ENCODE data around the gene SLC27A4. TPM values are rescaled to one million over a fixed set of nuclear protein-coding genes. Genes with fewer than 3 reads are reported as not detected.

Gene SLC27A4
- total and polyA plus RNA-seq, 10 donors: 8.4 to 15.5 (median 11.6) TPM

GRCh38 chr9:128340691-128341434, 536 bp downstream of the SLC27A4 start:
- Histone ChIP-seq H3K36me3 (peaks cover 0 to 37% (median 25%) of the 10 kb centered on the region in 6 donors), H3K27me3 (replicated peaks in 1 of 7) (no peaks in the 10 kb centered on the region), H3K27ac (peak overlapping the region in 6 of 8 donors; percentile 73 to 89 (median 81)), H3K9me3 (no peaks in the 10 kb centered on the region), H3K4me1 (peaks cover 7 to 26% (median 19%) of the 10 kb centered on the region in 6 donors), H3K4me3 (peak overlapping the region; percentile 66 to 96 (median 78))
- TF ChIP-seq POLR2AphosphoS5 (IDR thresholded peaks at IDR 0.05): no peak
- TF ChIP-seq POLR2A (IDR thresholded peaks at IDR 0.05): no peak
- TF ChIP-seq CTCF (IDR thresholded peaks at IDR 0.05 in 8 of 11, conservative IDR thresholded peaks at IDR 0.05 in 3 of 11): no peak
- intact Hi-C loops (cut with DNase I; ENCODE audit: low total_unique reads): no loop called here
- WGBS, 5 donors: 0 to 3% (median 1%) methylated on average over 37 to 48 of the region's 48 CpGs
- DNase-seq: no peak

GRCh38 chr9:128341435-128341849, 1.1 kb downstream of the SLC27A4 start:
- H3K27me3 ChIP-seq (replicated peaks in 1 of 7): no peaks in the 10 kb centered on the region
- H3K27ac ChIP-seq: peak overlapping the region in 3 of 8 donors; percentile 83 to 89 (median 86)
- peaks cover 7 to 26% (median 19%) of the 10 kb centered on the region in 6 donors for H3K4me1 ChIP-seq
- H3K4me3 ChIP-seq: peak overlapping the region; percentile 66 to 96 (median 78)
- peaks cover 0 to 43% (median 31%) of the 10 kb centered on the region in 6 donors for H3K36me3 ChIP-seq
- no peaks in the 10 kb centered on the region for H3K9me3 ChIP-seq
- no peak for TF ChIP-seq POLR2AphosphoS5 (IDR thresholded peaks at IDR 0.05)
- peak in 10 of 11 experiments; percentile 28 to 78 (median 59) for TF ChIP-seq CTCF (IDR thresholded peaks at IDR 0.05 in 8 of 11, conservative IDR thresholded peaks at IDR 0.05 in 3 of 11)
- WGBS, 5 donors: 33 to 37% (median 36%) methylated on average over 13 of the region's 13 CpGs
- peak; percentile 79 for DNase-seq
- intact Hi-C loops (cut with DNase I; ENCODE audit: low total_unique reads): no loop called here

- no peak overlapping the region for H3K4me3 ChIP-seq
- peaks cover 0 to 60% (median 45%) of the 10 kb centered on the region in 6 donors for H3K36me3 ChIP-seq
- TF ChIP-seq POLR2AphosphoS5 (IDR thresholded peaks at IDR 0.05) (no peak), CTCF (IDR thresholded peaks at IDR 0.05 in 8 of 11, conservative IDR thresholded peaks at IDR 0.05 in 3 of 11) (no peak), POLR2A (IDR thresholded peaks at IDR 0.05) (no peak)
- 92 to 99% (median 97%) methylated on average over 7 to 8 of the region's 8 CpGs for WGBS, 5 donors
- H3K4me1 ChIP-seq: peaks cover 7 to 26% (median 19%) of the 10 kb centered on the region in 6 donors
- DNase-seq: no peak
- no peaks in the 10 kb centered on the region for H3K9me3 ChIP-seq
- intact Hi-C loops (cut with DNase I; ENCODE audit: low total_unique reads): no loop called here
- H3K27ac ChIP-seq: no peak overlapping the region
- H3K27me3 ChIP-seq (replicated peaks in 1 of 7): no peaks in the 10 kb centered on the region
Observed at GRCh38 chr9:128342971-128343680, 2.8 kb downstream of the SLC27A4 start.

GRCh38 chr9:128343855-128344254, 3.5 kb downstream of the SLC27A4 start:
- no peaks in the 10 kb centered on the region for H3K27me3 ChIP-seq (replicated peaks in 1 of 7)
- 85 to 92% (median 88%) methylated on average over 4 of the region's 4 CpGs for WGBS, 5 donors
- peaks cover 0 to 67% (median 52%) of the 10 kb centered on the region in 6 donors for H3K36me3 ChIP-seq
- peaks cover 7 to 26% (median 19%) of the 10 kb centered on the region in 6 donors for H3K4me1 ChIP-seq
- H3K27ac ChIP-seq: no peak overlapping the region
- DNase-seq: no peak
- intact Hi-C loops (cut with DNase I; ENCODE audit: low total_unique reads): no loop called here
- no peak for TF ChIP-seq CTCF (IDR thresholded peaks at IDR 0.05 in 8 of 11, conservative IDR thresholded peaks at IDR 0.05 in 3 of 11)
- no peak for TF ChIP-seq POLR2A (IDR thresholded peaks at IDR 0.05)
- no peak for TF ChIP-seq POLR2AphosphoS5 (IDR thresholded peaks at IDR 0.05)
- no peak overlapping the region for H3K4me3 ChIP-seq
- H3K9me3 ChIP-seq: no peaks in the 10 kb centered on the region

Measured in spleen (tissue), 11 donors.